GM19193 (cell line): ENCODE data around the gene PLD3.

ENCODE experiments used
- POLR2A ChIP-seq: IDR thresholded peaks from 4 replicates; pipeline ENCODE4 v1.6.1; 2011; ENCODE audit not compliant: insufficient read depth, insufficient read length; ENCODE audit errors: extremely low read depth

The PLD3 gene

DNA sequence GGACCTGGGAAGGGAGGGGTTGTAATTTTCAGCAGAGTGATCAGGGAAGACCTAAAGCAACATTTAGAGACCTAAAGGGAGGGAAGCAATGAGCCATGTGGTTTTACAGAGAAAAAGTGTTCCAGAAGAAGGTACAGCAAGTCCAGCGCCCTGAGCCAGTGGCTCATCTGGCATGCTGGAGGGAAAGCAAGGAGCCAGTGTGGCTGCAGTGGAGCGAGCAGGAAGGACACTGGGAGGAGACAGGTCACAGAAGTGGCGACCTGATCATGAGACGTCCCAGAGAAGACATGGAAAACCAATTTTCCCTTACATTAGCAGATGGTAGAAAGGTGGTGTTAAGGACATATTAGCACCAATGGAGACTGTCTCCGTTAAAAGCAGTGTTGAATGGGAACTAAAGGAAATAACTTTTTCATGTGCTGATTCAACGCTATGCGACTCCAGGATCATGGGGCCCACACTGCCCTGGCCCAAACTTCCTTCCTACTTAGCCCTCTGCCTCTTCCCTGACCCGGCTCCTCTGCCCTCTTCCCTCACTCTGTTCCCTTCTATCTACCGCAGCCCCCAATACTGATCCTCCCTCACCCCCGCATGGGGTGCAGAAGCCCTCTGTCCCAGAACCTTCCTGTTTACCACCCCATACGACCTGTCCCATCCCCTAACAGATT, 5.7 kb upstream of the PLD3 start:
- no peak for TF ChIP-seq POLR2A

DNA sequence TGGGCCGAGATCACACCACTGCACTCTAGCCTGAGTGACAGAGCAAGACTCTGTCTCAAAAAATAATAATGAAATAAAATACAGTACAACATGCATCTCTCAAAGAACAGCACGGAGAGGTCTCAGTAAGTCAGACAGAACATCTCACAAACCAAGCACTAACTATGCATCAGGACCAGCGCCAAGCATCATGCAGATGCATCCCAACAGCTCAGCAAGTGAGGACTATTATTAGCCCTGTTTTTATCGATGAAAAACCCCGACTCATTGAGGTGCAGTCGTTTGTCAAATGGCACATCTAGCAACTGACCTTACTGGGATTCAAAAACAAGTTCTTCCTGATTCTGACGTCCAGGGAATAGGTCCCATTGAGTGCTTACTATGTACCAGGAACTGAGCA, 4.1 kb upstream of the PLD3 start:
- TF ChIP-seq POLR2A: no peak

DNA sequence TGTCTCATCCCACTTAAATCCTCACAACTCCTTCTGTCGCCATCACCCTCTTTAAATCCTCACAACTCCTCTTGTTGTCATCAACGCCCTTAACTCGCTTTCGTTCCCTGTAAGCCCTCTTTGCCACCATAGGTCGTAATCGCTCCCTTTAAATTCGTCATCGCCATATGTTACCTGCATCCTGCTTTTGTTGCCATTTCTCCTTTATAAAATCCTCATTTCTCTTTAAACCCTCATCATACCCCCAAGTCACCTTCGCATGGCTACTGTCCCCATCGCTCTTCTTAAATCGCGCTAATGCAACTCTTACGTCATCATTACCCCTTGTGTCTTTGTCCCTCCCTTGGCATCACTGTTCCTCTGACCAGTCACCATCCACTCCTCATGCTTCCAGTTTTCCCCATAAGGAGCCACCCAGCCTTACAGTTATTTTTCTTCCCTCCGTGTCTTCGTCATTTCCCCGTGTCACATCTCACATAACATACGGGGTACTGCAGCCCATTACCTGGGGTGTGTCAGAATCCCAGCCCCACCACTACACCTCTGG, 539 bp downstream of the PLD3 start:
- TF ChIP-seq POLR2A: no peak

DNA sequence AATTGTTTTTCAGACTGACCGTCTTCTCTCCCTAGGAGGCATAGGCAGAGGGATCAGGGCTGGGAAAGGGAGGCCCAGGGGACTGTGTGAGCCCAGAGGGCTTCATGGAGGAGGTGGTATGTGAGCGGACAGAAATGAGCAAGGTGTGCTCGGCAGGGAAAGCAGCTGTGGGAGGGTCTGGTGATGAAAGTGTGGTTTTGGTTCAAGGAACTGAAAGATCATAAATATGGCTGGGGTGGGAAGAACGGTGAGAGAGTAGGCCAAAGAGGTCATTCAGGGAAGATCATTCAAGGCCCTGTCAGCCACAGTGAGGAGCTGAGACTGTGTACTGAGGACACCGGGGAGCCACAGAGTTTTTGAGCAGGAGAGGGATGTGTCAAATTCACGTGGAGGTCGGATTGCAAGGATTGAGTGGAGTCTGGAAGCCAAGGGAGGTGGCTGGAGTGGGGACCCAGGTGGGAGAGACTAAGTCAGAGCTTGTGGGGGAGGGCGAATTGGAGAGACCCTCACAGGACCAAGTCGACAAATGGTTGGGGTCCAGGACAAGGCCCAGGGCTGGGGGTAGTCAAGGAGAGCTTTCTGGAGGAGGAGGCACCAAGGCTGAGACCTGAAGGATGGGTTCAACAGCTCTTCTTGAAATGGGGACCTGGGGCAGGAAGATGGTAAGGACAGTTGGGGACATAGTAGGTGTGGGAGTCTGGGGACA, 7.6 kb downstream of the PLD3 start:
- TF ChIP-seq POLR2A: peak; percentile 47

DNA sequence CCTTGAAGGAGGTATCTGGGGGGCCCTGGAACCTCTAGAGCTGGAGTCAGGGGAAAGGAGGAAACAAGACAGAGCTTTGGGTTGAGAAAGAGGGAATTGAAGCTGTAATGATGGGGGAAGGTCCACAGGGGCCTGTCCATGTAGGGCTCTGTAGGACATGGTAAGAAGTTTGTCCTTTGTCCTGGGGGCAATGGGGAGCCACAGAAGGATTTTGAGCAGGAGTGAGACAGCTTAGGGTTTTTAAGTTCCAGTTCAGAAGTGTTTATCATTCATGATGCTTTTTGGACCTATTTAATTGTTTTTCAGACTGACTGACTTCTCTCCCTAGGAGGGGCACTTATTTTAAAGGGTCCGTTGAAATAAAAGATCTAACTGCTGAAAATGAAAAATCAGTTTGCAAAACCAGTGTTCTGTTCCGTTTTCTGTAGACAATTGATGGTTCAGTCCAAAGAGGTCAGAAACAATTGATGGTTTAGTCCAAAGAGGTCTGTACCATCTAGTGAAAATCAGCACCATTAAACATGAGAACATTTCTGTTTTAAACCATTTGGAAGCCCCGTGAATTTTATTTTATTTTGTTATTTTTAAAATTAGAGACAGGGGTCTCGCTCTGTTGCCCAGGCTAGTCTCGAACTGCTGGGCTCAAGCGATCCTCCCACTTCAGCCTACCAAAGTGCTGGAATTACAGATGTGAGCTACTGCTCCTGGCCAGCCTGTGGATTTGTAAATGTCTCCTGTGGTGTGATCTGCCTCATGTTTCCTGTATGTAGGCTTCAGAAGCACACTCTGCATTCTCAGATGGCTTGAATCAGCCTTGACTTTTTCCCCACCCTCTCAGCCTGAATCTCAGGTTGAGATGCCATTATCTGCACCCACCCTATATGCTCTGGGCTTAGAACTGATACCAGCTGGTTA, 8.4 kb downstream of the PLD3 start:
- no peak for TF ChIP-seq POLR2A

DNA sequence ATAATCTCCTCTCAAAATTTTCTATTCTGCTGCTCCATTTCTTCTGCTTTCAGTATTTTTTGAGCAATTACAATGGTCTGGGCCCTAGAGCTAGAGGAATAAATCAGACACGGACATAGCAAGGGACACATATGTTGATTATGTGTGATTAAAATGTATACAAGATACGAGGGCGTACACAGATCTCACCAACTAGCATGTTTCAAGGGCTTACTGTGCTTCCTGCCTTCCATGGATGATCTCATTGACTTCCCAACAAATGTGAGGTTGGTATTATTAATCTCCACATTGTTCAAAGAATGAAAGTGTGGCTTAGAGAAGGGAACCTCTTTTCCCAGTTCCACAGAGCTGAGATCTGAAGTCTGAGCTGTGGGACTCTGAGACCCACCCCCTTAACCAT, 9.1 kb downstream of the PLD3 start:
- no peak for TF ChIP-seq POLR2A

DNA sequence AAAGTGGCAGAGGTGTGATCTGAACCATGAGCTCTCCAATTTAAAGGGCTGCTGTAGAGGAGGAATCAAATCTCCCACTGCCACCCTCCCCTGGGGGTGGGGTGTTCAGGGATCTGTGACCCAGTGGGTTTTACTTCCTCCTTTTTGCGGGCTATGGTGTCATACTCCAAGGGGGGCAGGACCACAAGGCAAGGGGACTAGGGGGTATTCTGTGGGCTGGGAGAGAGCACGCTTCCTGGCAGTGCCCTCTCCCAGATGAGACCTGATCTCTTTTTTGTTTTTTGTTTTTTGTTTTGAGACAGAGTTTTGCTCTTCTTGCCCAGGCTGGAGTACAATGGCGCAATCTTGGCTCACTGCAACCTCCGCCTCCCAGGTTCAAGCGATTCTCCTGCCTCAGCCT, 10.3 kb downstream of the PLD3 start:
- TF ChIP-seq POLR2A: no peak

DNA sequence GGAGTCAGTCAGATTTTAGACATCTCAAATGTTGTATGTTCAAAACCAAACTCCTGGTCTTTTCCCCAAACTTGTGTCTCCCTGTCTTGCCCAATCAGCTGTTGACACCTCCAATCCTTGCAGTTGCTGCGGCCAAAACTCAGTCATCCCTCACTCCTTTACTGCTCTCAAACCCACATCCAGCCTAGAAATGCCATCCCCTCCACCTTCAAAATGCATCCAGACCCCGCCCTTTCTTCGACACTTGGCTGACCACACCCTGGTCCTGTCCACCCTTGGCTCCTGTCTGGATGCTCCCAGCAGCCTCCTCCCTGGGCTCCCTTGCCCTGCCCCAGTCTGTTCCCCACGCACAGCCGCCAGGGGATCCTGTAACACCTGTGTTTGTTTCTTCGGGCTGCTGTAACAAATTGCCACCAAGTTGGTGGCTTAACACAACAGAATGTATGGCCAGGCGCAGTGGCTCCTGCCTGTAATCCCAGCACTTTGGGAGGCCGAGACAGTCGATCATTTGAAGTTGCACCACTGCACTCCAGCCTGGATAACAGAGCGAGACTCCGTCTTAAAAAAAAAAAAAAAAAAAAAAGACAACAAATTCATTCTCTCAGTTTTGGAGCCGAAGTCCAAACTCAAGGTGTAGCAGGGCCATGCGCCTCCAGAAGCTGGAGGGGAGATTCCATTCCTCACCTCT, 11.7 kb downstream of the PLD3 start:
- no peak for TF ChIP-seq POLR2A

DNA sequence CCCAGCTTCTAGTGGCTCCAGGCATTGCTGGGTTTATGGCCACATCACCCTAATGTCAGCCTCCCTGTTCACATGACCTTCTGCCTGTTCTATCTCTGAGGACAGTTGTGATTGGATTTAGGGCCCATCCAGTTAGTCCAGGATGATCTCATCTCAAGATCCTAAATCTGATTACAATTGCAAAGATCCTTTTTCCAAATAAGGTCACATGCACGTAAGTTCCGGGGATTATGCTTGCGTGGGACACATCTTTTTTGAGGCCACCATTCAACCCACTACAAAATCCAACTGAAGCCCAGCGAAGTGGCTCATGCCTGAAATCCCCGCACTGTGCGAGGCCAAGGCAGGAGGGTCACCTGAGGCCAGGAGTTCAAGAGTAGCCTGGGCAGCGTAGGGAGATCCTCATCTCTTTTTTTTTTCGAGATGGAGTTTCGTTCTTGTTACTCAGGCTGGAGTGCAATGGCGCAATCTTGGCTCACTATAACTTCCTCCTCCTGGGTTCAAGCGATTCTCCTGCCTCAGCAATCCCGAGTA, 12.3 kb downstream of the PLD3 start:
- TF ChIP-seq POLR2A: no peak

DNA sequence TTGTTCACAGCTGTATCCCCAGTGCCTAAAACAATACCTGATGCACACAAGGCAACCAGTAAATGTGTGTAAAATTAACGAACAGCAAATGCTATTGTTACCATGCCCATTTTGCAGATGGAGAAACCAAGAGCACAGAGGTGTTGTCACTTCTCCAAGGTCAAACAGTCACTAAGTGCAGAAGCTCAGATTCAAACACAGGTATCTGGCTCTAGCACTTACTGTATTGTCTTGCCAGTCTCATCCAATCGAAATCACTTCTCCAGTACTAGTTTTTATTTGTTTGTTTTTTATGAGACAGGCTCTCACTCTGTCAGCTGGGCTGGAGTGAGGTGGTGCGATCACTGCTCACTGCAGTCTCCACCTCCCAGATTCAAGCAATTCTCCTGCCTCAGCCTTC, 13.7 kb downstream of the PLD3 start:
- no peak for TF ChIP-seq POLR2A

DNA sequence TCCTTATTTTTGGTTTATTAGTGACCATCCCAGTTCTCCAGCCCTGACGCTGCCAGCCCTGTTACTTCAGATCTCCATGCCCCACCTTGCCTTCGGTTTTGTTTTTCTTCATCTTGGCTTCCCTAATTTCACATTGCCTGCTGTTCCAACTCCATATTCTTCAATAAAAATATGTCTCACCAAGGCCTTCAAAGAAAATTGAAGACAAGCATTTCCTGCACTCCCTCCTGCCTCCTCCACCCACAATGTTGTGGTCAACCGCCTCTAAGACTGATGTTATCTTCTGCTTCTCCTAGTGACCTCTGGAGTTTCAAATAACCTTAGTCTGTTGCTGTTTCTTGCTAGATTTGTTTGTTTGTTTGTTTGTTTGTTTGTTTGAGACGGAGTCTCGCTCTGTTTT, 14.6 kb downstream of the PLD3 start:
- TF ChIP-seq POLR2A: no peak

DNA sequence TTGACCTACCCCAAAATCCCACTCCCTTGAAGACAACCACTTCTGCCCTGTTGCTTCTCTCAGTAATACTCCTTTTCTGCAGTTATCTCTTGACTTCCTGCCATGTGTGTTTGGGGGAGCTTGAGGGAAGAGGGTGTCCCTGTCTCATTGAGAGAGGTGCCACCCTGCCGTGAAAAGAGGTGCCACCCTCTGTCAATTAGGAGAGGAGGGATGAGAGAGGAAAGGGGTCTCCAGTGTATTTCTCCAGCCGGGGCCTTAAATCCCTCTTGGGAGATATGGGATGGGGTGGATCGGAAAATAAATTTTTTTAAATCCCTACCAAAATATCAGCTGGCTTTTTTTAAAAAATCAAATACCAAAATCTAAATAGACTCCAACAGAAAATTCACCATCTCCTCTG, 16.5 kb downstream of the PLD3 start:
- no peak for TF ChIP-seq POLR2A

DNA sequence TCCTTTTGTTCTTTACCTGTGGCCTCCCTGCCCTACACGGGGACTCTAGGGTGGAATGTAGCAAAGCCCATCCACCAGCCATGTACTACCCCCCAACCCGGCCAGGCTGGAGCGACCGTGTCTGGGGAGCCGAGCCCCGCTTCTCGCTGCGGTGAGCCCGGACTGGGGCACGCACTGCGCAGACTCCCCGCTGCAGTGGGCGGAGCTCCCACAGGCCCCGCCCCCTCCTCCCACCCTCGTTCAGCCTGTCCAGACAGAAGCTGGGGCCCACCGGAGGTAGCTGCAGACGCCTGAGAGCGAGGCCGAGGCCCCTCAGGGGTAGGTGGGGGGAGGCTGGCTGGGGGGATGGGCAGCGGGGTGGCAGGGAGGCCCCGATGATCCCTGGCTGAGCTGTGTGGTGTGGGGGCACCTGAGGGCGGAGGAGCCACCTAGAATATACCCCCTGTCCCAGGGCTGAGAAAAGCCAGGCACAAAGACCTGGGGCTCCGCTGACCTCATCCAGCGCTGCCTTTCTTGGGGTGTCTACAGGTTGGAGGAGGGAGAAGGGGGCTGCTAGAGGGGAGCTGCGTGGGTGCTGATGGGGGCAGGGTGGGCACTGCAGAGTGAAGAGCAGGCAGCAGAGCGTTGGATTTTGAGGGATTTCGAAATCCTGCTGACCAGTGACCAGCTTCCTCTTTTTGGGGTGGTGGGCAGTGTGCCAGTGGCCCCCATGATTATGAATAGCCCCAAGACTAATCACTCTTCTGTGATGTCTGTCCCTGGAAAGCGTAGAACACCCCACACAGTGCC, 17.3 kb downstream of the PLD3 start:
- no peak for TF ChIP-seq POLR2A
